IMR-90 (cell line): ENCODE results near the gene CDK1. TPM values are rescaled to one million over a fixed set of nuclear protein-coding genes. Genes with fewer than 3 reads are reported as not detected.

Experiments
- ATAC-seq: fragments of 200-7000 bp; cut with Tn5 transposase; 2 replicates; pipeline ENCODE4 v1.9.1; 2020; ENCODE audit warnings: low read depth, mild to moderate bottlenecking, moderate library complexity
- BruUV-seq: library from RNA; stranded (reverse); fragments of 400-500 nt; replicated peaks from 2 replicates; lab custom pipeline; 2021; lab: Mats Ljungman, UMichigan
- CTCF ChIA-PET: fragments of 300-600 bp; formaldehyde crosslinking; extraction: SDS; loops from one replicate; lab custom pipeline; 2021; ENCODE audit warnings: antibody characterized with exemption; lab: Yijun Ruan, JAX
- POLR2A ChIA-PET: fragments of 300-600 bp; sonication (Branson Sonifier 250); formaldehyde crosslinking; loops from one replicate; lab custom pipeline; 2022; ENCODE audit warnings: antibody characterized with exemption; ENCODE audit not compliant: unreplicated experiment; lab: Charles Lee
- DNase-seq: peaks from one replicate; pipeline ENCODE4 v3.0.0; 2013
- H2AFZ ChIP-seq: replicated peaks from 2 replicates; pipeline ENCODE3; 2013; ENCODE audit warnings: low read length, mild to moderate bottlenecking; ENCODE audit not compliant: poor library complexity
- H2AK5ac ChIP-seq: 2 replicates; pipeline ENCODE4 v1.6.1; 2013; ENCODE audit warnings: low read depth, low read length, inconsistent platforms
- H2AK9ac ChIP-seq: replicated peaks from 2 replicates; pipeline ENCODE3; 2013; ENCODE audit warnings: mild to moderate bottlenecking, low read depth, low read length, moderate library complexity; ENCODE audit not compliant: poor library complexity
- H2BK120ac ChIP-seq: 2 replicates; pipeline ENCODE4 v1.6.1; 2013; ENCODE audit warnings: low read depth, low read length, inconsistent platforms
- H2BK15ac ChIP-seq: 3 replicates; pipeline ENCODE4 v1.6.1; 2013; ENCODE audit warnings: low read depth, low read length, inconsistent platforms
- H2BK20ac ChIP-seq: 2 replicates; pipeline ENCODE4 v1.6.1; 2013; ENCODE audit warnings: low read depth, mild to moderate bottlenecking, inconsistent platforms, low read length, moderate library complexity
- H2BK5ac ChIP-seq: 2 replicates; pipeline ENCODE4 v1.6.1; 2013; ENCODE audit warnings: mild to moderate bottlenecking, low read depth, low read length, inconsistent platforms; ENCODE audit not compliant: poor library complexity, severe bottlenecking
- H3K14ac ChIP-seq: replicated peaks from 2 replicates; pipeline ENCODE4 v1.6.1; 2013; ENCODE audit warnings: low read depth, low read length, inconsistent platforms
- H3K18ac ChIP-seq: 2 replicates; pipeline ENCODE4 v1.6.1; 2013; ENCODE audit warnings: low read depth, low read length, control low read depth
- H3K23ac ChIP-seq: 2 replicates; pipeline ENCODE4 v1.6.1; 2013; ENCODE audit warnings: low read depth, low read length, inconsistent platforms
- H3K27ac ChIP-seq: 2 replicates; pipeline ENCODE4 v1.5.1; 2013; ENCODE audit warnings: mild to moderate bottlenecking, control low read depth, low read length; ENCODE audit not compliant: insufficient read depth
- H3K27me3 ChIP-seq: 2 replicates; pipeline ENCODE4 v1.6.1; 2013; ENCODE audit warnings: low read length; ENCODE audit not compliant: control insufficient read depth, insufficient read depth
- H3K36me3 ChIP-seq: 2 replicates; pipeline ENCODE4 v1.6.1; 2013; ENCODE audit warnings: low read length, mixed read lengths; ENCODE audit not compliant: control insufficient read depth, insufficient read depth
- H3K4ac ChIP-seq: 2 replicates; pipeline ENCODE4 v1.6.1; 2013; ENCODE audit warnings: low read depth, low read length, inconsistent platforms
- H3K4me1 ChIP-seq: 2 replicates; pipeline ENCODE4 v1.6.1; 2013; ENCODE audit warnings: low read length, mixed read lengths; ENCODE audit not compliant: control insufficient read depth, insufficient read depth
- H3K4me2 ChIP-seq: 2 replicates; pipeline ENCODE4 v1.6.1; 2013; ENCODE audit warnings: low read depth, mild to moderate bottlenecking, control low read depth, low read length, moderate library complexity
- H3K4me3 ChIP-seq: 2 replicates; pipeline ENCODE4 v1.5.1; 2013; ENCODE audit warnings: low read depth, mild to moderate bottlenecking, control low read depth, low read length, moderate library complexity; ENCODE audit not compliant: insufficient read depth
- H3K56ac ChIP-seq: 2 replicates; pipeline ENCODE4 v1.6.1; 2013; ENCODE audit warnings: low read length, inconsistent platforms; ENCODE audit not compliant: insufficient read depth; ENCODE audit errors: extremely low read depth
- H3K79me1 ChIP-seq, 2 experiments: 2 replicates each; pipeline ENCODE4 v1.6.1; 2013; ENCODE audit warnings: low read length in 2 of 2, inconsistent platforms in 1 of 2, low read depth in 1 of 2
- H3K9ac ChIP-seq: 2 replicates; pipeline ENCODE4 v1.6.1; 2013; ENCODE audit warnings: low read depth, low read length, control low read depth
- H3K9me1 ChIP-seq: 2 replicates; pipeline ENCODE4 v1.6.1; 2013; ENCODE audit warnings: low read length, inconsistent platforms; ENCODE audit not compliant: insufficient read depth
- H3K9me3 ChIP-seq: 2 replicates; pipeline ENCODE4 v1.6.1; 2013; ENCODE audit warnings: low read length; ENCODE audit not compliant: control insufficient read depth, insufficient read depth
- H4K20me1 ChIP-seq: 2 replicates; pipeline ENCODE4 v1.6.1; 2013; ENCODE audit warnings: low read length, inconsistent platforms; ENCODE audit not compliant: insufficient read depth
- H4K5ac ChIP-seq: 2 replicates; pipeline ENCODE4 v1.6.1; 2013; ENCODE audit warnings: mild to moderate bottlenecking, low read depth, low read length, control low read depth
- H4K8ac ChIP-seq, 2 experiments: 2 replicates each; pipeline ENCODE4 v1.6.1; 2013; ENCODE audit warnings: low read depth in 2 of 2, low read length in 2 of 2, control low read depth in 1 of 2, inconsistent platforms in 1 of 2
- H4K91ac ChIP-seq: 2 replicates; pipeline ENCODE4 v1.6.1; 2013; ENCODE audit warnings: low read depth, low read length, inconsistent platforms; ENCODE audit not compliant: insufficient read depth
- FOS ChIP-seq: fragments of 150-350 bp; IDR thresholded peaks from 2 replicates; pipeline ENCODE4 v1.6.1; 2016; ENCODE audit warnings: low read depth, low read length
- NFE2L2 ChIP-seq: fragments of 150-350 bp; IDR thresholded peaks from 2 replicates; pipeline ENCODE4 v1.6.1; 2016; ENCODE audit warnings: low read depth, mild to moderate bottlenecking, low read length
- RAD21 ChIP-seq: IDR thresholded peaks from 2 replicates; pipeline ENCODE4 v1.6.1; 2012; ENCODE audit warnings: low read length, improper control_type of control experiment
- WGBS, 2 experiments: methylation state at CpG; one replicate each; pipeline versions ENCODE4 v1.1.5 to v1.1.7; 2013; ENCODE audit warnings: missing lambda C conversion rate in 2 of 2; ENCODE audit not compliant: insufficient read length in 1 of 2; ENCODE audit errors: extremely low coverage in 2 of 2; 5-methylcytosine and 5-hydroxymethylcytosine counted together
- dilution Hi-C: fragments of 300-500 bp; cut with HindIII; formaldehyde crosslinking; loops from one replicate; pipeline ENCODE4 v1.14.3; 2018; ENCODE audit warnings: low sequenced_read_pairs; ENCODE audit not compliant: unreplicated experiment
- in situ Hi-C: fragments of 300-500 bp; cut with MboI; formaldehyde crosslinking; loops from 3 replicates; pipeline ENCODE4 v1.14.3; 2019; ENCODE audit warnings: low sequenced_read_pairs, inconsistent platforms, mixed read lengths
- intact Hi-C: fragments of 100-400 bp; cut with micrococcal nuclease; formaldehyde crosslinking; loops from 2 replicates; pipeline ENCODE4 v1.10.0; 2022
- polyA plus RNA-seq, 3 experiments: library from polyadenylated mRNA; depleted of rRNA; stranded (reverse); fragments of >200 nt; gene quantifications; 2 replicates each; pipeline ENCODE4 v1.2.3, GENCODE V29; 2012; ENCODE audit warnings: low replicate concordance in 1 of 3
- total RNA-seq: library from RNA; depleted of rRNA; stranded (reverse); fragments of >200 nt; gene quantifications from 2 replicates; pipeline ENCODE4 v1.2.3, GENCODE V29; 2012
- TF ChIP-seq, protein P1 (sequence below): conservative IDR thresholded peaks from 2 replicates; pipeline ENCODE4 v1.5.1; 2012; ENCODE audit warnings: mild to moderate bottlenecking, low read depth, low read length, improper control_type of control experiment

The CDK1 gene
- total and polyA plus RNA-seq, 2 of the 4 experiments (the other 2 are of a cell fraction): 21.9 to 28.1 TPM

DNA sequence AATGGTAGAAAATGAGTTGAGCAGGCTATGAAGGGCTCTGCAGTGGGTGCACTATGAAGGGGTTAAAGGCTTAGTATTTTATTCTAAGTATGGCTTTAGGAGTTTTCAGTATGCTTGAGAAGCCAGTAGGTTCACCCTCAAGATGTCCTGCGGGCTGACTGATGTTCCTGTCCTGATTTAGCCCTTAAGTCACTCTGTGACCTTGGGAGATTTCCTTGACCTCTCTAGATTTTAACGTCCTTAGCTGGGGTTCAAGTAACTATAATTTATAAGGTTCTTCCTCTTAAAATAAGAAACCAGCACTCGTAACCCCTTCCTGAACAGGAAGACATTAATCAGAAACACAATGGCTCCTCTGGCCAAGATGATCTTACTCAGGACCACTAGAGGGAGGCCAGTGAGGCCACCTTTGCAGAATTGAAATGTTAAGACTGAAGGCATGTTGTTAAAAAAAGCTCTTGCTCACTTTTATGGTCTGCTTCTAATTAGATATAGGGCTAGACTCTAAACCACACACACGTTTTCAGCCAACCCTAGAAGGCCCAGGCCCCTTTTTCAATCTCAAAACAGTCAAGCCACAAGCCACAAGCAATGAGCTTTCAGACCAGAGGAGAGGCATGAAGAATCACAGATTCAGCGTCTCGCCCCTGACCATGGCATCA, 41.9 kb downstream of the CDK1 start:
- peak; percentile 51 for DNase-seq
- H2BK120ac ChIP-seq: peak overlapping the region; percentile 56; the same call in 1 of the 2 replicates
- H3K36me3 ChIP-seq: no peaks in the 10 kb centered on the region
- intact Hi-C loops (loop anchor here (1.0 to 5.0 kb wide), 2 partner anchors 122 to 144 kb away; partner anchors contain the start of gene RHOBTB1), dilution Hi-C loops (no loop called here), in situ Hi-C loops (loop anchor here (25.0 kb wide), 2 partner anchors 1217 to 1417 kb away; no protein-coding TSS in a partner anchor)
- no peak overlapping the region for H3K4me2 ChIP-seq
- TF ChIP-seq RAD21 (peak; percentile 28), FOS (no peak), NFE2L2 (no peak)
- TF ChIP-seq, protein P1, sequence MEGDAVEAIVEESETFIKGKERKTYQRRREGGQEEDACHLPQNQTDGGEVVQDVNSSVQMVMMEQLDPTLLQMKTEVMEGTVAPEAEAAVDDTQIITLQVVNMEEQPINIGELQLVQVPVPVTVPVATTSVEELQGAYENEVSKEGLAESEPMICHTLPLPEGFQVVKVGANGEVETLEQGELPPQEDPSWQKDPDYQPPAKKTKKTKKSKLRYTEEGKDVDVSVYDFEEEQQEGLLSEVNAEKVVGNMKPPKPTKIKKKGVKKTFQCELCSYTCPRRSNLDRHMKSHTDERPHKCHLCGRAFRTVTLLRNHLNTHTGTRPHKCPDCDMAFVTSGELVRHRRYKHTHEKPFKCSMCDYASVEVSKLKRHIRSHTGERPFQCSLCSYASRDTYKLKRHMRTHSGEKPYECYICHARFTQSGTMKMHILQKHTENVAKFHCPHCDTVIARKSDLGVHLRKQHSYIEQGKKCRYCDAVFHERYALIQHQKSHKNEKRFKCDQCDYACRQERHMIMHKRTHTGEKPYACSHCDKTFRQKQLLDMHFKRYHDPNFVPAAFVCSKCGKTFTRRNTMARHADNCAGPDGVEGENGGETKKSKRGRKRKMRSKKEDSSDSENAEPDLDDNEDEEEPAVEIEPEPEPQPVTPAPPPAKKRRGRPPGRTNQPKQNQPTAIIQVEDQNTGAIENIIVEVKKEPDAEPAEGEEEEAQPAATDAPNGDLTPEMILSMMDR: peak; percentile 35
- ChIA-PET POLR2A (no interaction called here), CTCF (interaction anchor here (0.7 to 1.5 kb wide), 6 partner anchors 25 to 451 kb away, joined by 3 to 7 read pairs (median 4); no protein-coding TSS in a partner anchor)
- no peak overlapping the region for H3K9ac ChIP-seq
- peak overlapping the region; percentile 7; the same call in 1 of the 2 replicates for H4K5ac ChIP-seq
- H3K4me3 ChIP-seq: no peak overlapping the region
- H3K27ac ChIP-seq: peak overlapping the region; percentile 14; the same call in 1 of the 2 replicates
- H2AK5ac ChIP-seq: peak overlapping the region; percentile 66; the same call in 1 of the 2 replicates
- no TSS peak for BruUV-seq
- WGBS, 2 experiments: 100% methylated on average over 2 of the region's 6 CpGs; no CpG with 5 or more reads in 1 of the 2 experiments
- peak overlapping the region; percentile 57; the same call in 1 of the 2 replicates for H3K14ac ChIP-seq
- no peak overlapping the region for H2AK9ac ChIP-seq
- peak overlapping the region; percentile 62 for H3K18ac ChIP-seq
- no peaks in the 10 kb centered on the region for H3K79me1 ChIP-seq
- H2BK15ac ChIP-seq: peak overlapping the region; percentile 63; the same call in 2 of the 3 replicates
- peaks cover 16% of the 10 kb centered on the region for H3K4me1 ChIP-seq
- H3K27me3 ChIP-seq: no peaks in the 10 kb centered on the region
- peak overlapping the region; percentile 59 for H3K4ac ChIP-seq
- peak; percentile 12; the same call in 1 of the 2 replicates for ATAC-seq
- no peak overlapping the region for H2AFZ ChIP-seq
- H3K56ac ChIP-seq: no peak overlapping the region
- H2BK20ac ChIP-seq: peak overlapping the region; percentile 64
- 0 out of 2 replicates have a peak overlapping the region, but pooled peaks have one; percentile 48 for H3K23ac ChIP-seq
- peak overlapping the region; percentile 51 to 62; a peak in 2 of 4 replicates for H4K8ac ChIP-seq
- no peaks in the 10 kb centered on the region for H4K20me1 ChIP-seq
- peak overlapping the region; percentile 21; the same call in 1 of the 2 replicates for H4K91ac ChIP-seq
- no peaks in the 10 kb centered on the region for H3K9me3 ChIP-seq
- H3K9me1 ChIP-seq: 0 out of 2 replicates have a peak, but pooled peaks cover 6% of the 10 kb centered on the region
- H2BK5ac ChIP-seq: no peak overlapping the region
